A673 (cell line): ENCODE measurements around the gene GPR6. TPM values are rescaled to one million over a fixed set of nuclear protein-coding genes. Genes with fewer than 3 reads are reported as not detected.
A peak's percentile ranks its signal among the peaks of the same experiment; 100 is the strongest.

Source experiments
- BruUV-seq: library from RNA; stranded (reverse); fragments of 400-500 nt; replicated peaks from 2 replicates; lab custom pipeline; 2021; lab: Mats Ljungman, UMichigan
- CTCF ChIA-PET: fragments of 300-600 bp; sonication (Branson Sonifier 250); formaldehyde crosslinking; loops from one replicate; lab custom pipeline; 2022; ENCODE audit warnings: antibody characterized with exemption; lab: Charles Lee
- POLR2A ChIA-PET: fragments of 300-600 bp; sonication (Branson Sonifier 250); formaldehyde crosslinking; loops from one replicate; lab custom pipeline; 2022; ENCODE audit warnings: antibody characterized with exemption; ENCODE audit not compliant: low non-redundant PET; lab: Charles Lee
- DNase-seq: peaks from one replicate; pipeline ENCODE4 v3.0.0-alpha.2; 2015; ENCODE audit warnings: low spot score
- H3K27ac ChIP-seq: fragments of 200-600 bp; sonication (generic); 2 replicates; pipeline ENCODE4 v1.5.1; 2016; ENCODE audit warnings: mixed run types, low read depth, mild to moderate bottlenecking, mixed read lengths, antibody characterized with exemption, low read length; ENCODE audit not compliant: poor library complexity, severe bottlenecking
- H3K27me3 ChIP-seq: fragments of 200-600 bp; sonication (generic); replicated peaks from 2 replicates; pipeline ENCODE4 v1.6.1; 2017; ENCODE audit warnings: mixed run types, low read depth, mild to moderate bottlenecking, mixed read lengths, antibody characterized with exemption, low read length; ENCODE audit not compliant: insufficient read depth, poor library complexity
- H3K36me3 ChIP-seq: fragments of 200-600 bp; sonication (generic); 2 replicates; pipeline ENCODE4 v1.6.1; 2016; ENCODE audit warnings: mixed run types, mild to moderate bottlenecking, mixed read lengths, antibody characterized with exemption, low read length; ENCODE audit not compliant: insufficient read depth, poor library complexity, severe bottlenecking
- H3K4me1 ChIP-seq: fragments of 200-600 bp; sonication (generic); 2 replicates; pipeline ENCODE4 v1.6.1; 2017; ENCODE audit warnings: mixed run types, mild to moderate bottlenecking, mixed read lengths, antibody characterized with exemption, low read length; ENCODE audit not compliant: insufficient read depth, poor library complexity, severe bottlenecking
- H3K4me3 ChIP-seq: fragments of 200-600 bp; sonication (generic); 2 replicates; pipeline ENCODE4 v1.5.1; 2016; ENCODE audit warnings: low read depth, mixed run types, mild to moderate bottlenecking, mixed read lengths, low read length; ENCODE audit not compliant: poor library complexity, severe bottlenecking
- H3K9me3 ChIP-seq: fragments of 200-600 bp; sonication (generic); 2 replicates; pipeline ENCODE4 v1.6.1; 2016; ENCODE audit warnings: mixed run types, low read depth, mild to moderate bottlenecking, mixed read lengths, antibody characterized with exemption, low read length; ENCODE audit not compliant: poor library complexity, severe bottlenecking
- EZH2 ChIP-seq: fragments of 200-600 bp; sonication (generic); IDR thresholded peaks from 2 replicates; pipeline ENCODE4 v1.6.1; 2017; ENCODE audit warnings: borderline replicate concordance, low read depth, mild to moderate bottlenecking, mixed read lengths, antibody characterized with exemption, low read length; ENCODE audit not compliant: poor library complexity, severe bottlenecking
- intact Hi-C: fragments of 100-400 bp; cut with micrococcal nuclease; formaldehyde crosslinking; loops from one replicate; pipeline ENCODE4 v1.10.0; 2022; ENCODE audit not compliant: unreplicated experiment
- total RNA-seq: library from RNA; stranded (reverse); gene quantifications from 2 replicates; pipeline ENCODE4 v1.2.3, GENCODE V29; 2021
- TF ChIP-seq, protein P1 (sequence below): fragments of 300-800, 200-600 bp; sonication (generic); conservative IDR thresholded peaks from 2 replicates; pipeline ENCODE4 v1.5.1; 2017; ENCODE audit warnings: low read depth, mild to moderate bottlenecking, antibody characterized with exemption, low read length, moderate library complexity, mixed read lengths

The GPR6 gene
- total RNA-seq, 1 experiment from 2014 or later = not detected

DNA sequence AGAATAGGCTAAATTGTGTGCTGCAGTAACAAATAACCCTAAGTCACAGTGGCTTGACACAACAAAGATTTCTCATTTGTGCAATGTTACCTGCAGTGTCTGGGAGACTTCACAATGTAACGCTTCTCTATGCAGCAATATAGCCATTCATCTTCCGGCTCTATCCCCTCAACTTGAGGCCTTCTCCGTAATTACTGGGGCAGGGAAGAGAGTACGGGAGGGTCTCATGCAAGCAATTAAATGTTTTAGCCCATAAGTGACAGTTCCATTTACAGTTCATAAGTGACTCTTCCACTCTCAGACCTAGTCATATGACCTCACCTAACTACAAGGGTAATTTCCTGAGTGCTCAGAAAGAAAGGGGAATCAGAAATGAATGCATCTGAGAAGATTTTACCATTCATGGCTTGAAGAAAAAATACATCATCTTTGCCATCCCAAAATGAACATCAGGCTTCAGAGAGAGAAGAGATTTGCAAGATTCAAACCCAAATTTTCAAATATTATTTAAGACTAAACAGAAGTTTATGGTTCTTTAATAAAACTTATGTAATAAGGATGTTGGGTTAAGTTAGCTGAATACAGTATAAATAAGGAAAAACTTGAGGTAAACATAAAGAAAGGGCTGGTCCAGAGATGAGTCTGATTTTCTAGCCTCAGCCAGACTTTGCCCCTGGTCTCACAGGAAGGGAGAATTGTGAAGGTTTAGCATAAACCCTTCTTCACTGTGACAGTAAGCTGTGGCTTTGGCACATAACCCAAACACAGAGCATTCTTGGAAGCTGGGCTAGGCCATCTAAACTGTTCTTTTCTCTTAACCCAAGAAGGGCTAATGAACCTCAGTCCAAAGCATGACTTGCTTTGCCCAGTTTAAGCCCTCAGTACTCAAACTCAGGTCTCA is 13.3 kb downstream of the GPR6 start:
- H3K4me1 ChIP-seq = no peaks in the 10 kb centered on the region
- ChIA-PET CTCF (no interaction called here), POLR2A (no interaction called here)
- peaks cover 4% of the 10 kb centered on the region for H3K27me3 ChIP-seq
- H3K27ac ChIP-seq = no peak overlapping the region
- DNase-seq = no peak
- no peak for TF ChIP-seq EZH2
- TF ChIP-seq, protein P1, sequence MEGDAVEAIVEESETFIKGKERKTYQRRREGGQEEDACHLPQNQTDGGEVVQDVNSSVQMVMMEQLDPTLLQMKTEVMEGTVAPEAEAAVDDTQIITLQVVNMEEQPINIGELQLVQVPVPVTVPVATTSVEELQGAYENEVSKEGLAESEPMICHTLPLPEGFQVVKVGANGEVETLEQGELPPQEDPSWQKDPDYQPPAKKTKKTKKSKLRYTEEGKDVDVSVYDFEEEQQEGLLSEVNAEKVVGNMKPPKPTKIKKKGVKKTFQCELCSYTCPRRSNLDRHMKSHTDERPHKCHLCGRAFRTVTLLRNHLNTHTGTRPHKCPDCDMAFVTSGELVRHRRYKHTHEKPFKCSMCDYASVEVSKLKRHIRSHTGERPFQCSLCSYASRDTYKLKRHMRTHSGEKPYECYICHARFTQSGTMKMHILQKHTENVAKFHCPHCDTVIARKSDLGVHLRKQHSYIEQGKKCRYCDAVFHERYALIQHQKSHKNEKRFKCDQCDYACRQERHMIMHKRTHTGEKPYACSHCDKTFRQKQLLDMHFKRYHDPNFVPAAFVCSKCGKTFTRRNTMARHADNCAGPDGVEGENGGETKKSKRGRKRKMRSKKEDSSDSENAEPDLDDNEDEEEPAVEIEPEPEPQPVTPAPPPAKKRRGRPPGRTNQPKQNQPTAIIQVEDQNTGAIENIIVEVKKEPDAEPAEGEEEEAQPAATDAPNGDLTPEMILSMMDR = no peak
- no peak overlapping the region for H3K4me3 ChIP-seq
- intact Hi-C loops = no loop called here
- no peaks in the 10 kb centered on the region for H3K36me3 ChIP-seq
- BruUV-seq = no TSS peak
- no peaks in the 10 kb centered on the region for H3K9me3 ChIP-seq

DNA sequence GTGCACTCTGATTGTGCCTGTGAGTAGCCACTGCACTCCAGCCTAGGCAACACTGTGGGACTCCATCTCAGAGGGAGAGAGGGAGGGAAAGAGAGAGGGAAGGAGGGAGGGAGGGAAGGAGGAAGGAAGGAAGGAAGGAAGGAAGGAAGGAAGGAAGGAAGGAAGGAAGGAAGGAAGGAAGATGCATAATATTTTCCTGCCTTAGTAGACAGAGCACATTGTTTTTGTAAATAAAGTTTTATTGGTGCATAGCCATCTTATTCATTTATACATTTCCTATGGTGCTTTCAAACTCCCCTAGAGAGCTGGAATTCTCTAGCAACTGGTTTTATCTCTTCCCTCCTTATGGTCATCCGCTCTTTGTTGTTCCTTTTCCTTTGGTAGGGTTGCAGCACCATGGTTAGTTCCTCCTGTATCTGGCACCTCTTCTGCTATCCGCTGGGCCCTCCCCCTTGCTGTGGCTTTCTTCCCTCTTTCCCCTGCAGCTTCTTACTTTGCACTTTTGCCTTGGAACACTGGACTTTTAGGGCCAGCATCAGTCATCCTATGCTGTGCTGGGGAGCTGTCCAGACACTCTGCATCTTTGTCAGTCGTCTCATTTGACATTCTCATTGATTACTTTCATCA is 20.2 kb downstream of the GPR6 start:
- H3K27ac ChIP-seq = no peak overlapping the region
- peaks cover 10% of the 10 kb centered on the region for H3K27me3 ChIP-seq
- ChIA-PET CTCF (no interaction called here), POLR2A (no interaction called here)
- H3K4me1 ChIP-seq = no peaks in the 10 kb centered on the region
- peak; percentile 21 for DNase-seq
- H3K4me3 ChIP-seq = no peak overlapping the region
- intact Hi-C loops = no loop called here
- BruUV-seq = no TSS peak
- H3K36me3 ChIP-seq = no peaks in the 10 kb centered on the region
- no peaks in the 10 kb centered on the region for H3K9me3 ChIP-seq
- TF ChIP-seq, protein P1 = no peak
- no peak for TF ChIP-seq EZH2

DNA sequence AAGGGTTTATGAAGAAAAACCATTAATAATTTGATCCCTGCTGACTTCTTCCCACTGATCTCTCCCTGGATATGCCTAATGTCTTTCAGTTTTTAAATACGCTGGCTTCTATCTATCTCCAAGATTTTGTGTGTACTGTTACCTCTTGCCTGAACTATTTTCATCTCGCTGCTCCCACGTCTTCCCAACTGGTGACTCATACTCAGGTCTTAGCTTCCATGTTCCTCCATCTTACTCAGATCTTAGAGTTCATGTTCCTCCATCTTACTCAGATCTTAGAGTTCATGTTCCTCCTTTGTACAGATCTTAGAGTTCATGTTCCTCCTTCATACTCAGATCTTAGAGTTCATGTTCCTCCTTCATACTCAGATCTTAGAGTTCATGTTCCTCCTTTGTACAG is 21.6 kb downstream of the GPR6 start:
- Histone ChIP-seq H3K4me3 (no peak overlapping the region), H3K9me3 (no peaks in the 10 kb centered on the region), H3K4me1 (no peaks in the 10 kb centered on the region), H3K27ac (no peak overlapping the region), H3K27me3 (peaks cover 16% of the 10 kb centered on the region), H3K36me3 (no peaks in the 10 kb centered on the region)
- intact Hi-C loops = no loop called here
- DNase-seq = no peak
- BruUV-seq = no TSS peak
- ChIA-PET POLR2A (no interaction called here), CTCF (no interaction called here)
- no peak for TF ChIP-seq EZH2
- TF ChIP-seq, protein P1 = no peak
